ENCODE measurements around the gene TFEB. TPM values are rescaled to one million over a fixed set of nuclear protein-coding genes. Genes with fewer than 3 reads are reported as not detected.
"Not testable (repeated sequence)": the region's sequence is repeated elsewhere in the genome, so short reads cannot be mapped to it uniquely, and the experiment has no call there.

TFEB gene
- total RNA-seq, 1 donor from 2014 or later, result 39.5 TPM

DNA sequence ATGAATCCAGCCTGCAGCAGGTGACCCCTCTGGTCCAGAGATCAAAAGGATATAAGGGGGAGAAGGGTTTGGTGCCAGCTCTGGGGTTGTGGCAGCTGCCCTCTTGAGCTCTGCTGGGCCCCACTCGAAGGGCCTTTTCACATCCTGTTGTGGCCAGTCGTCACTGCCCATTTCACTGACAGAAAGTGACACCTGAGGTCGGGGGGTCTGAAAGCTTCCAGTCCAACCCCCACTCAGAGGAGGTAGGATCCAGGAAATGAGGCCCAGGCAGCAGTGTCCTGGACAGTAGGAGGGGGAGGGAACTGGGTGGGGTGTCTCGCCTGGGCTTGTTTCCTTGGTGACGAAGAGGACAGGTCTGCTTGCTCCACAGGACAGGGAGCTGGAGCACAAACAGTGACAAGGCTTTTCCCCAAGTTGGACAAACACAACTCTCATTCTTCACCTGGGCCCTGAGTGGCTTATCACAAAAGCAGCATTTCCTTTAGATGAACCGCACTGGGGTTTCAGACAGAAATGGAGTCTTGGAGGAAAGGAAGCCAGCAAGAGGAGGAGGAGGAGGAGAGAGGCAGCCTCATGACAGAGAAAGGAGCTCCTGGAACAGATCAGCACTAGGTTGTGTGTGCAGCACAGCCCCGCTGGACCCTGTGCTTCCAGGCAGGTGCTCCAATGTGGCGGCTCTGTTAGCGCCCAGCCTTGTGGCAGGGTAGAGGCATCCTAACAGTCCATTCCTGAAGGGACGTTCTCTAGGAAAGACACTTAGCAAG is 33.3 kb upstream of the TFEB start:
- no peak for ATAC-seq
- intact Hi-C loops (cut with DNase I), result no loop called here
- no peak for DNase-seq (ENCODE audit: missing footprints)

DNA sequence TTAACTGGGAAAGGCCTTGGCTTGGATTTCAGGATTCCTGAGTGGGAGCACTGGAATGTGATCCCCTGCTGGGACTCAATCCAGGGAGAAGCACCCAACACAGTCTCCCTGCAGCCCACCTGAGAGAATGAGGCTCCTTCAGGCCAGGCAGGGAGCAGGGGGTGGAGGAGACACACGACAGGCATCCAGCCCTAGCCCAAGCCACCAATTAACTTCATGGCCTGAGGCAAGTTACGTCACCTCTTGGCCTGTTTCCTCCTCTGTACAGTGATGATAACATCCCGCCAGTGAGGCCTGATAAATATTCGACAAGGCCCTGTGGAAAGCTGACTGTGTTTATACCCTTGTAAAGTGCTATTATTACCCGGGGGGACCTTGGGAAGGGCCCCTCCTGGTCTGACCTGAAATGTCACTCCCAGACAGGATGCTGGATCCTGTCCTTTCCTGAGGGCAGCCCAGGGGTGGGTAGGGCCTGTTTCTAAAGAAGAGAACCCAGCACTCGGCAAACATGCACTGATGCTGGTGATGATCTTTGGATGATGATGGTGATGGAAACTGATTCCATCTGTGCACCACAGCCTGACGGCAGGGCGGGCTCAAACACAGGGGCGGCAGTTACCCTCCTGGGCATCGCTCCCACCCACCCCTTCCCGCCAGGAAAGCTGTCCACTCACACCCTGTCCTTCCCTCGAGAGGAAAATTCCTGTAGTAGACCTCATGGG is 31.9 kb upstream of the TFEB start:
- DNase-seq (ENCODE audit: missing footprints), result no peak
- intact Hi-C loops (cut with DNase I), result no loop called here

DNA sequence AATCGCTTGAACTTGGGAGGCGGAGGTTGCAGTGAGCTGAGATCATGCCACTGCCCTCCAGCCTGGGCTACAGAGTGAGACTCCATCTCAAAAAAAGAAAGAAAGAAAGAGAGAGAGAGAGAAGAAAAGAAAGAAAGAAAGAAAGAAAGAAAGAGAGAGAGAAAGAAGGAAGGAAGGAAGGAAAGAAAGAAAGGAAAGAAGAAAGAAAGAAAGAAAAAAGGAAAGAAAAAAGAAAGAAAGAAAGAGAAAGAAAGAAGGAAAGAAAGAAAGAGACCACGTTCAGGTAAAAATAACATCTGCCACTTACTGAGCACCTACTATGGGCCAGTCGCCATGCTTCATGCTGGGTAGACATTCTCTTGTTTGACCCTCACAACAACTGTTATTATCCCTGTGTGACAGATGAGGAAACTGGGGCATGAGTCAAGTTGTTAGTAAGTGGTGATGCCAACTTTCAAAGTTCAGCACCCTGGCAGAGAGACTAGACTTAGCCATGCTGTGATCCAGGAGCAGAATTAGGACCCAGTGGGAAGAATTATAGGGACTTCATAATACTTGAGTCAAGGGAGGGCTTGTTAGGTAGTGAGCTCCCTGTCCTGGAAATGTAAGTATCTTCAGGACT is 30.7 kb upstream of the TFEB start:
- DNase-seq (ENCODE audit: missing footprints); intact Hi-C loops (cut with DNase I); ATAC-seq: not testable (repeated sequence)

More for the DNA sequence above, 31.9 kb upstream of the TFEB start:
- peak; percentile 83 for ATAC-seq

DNA sequence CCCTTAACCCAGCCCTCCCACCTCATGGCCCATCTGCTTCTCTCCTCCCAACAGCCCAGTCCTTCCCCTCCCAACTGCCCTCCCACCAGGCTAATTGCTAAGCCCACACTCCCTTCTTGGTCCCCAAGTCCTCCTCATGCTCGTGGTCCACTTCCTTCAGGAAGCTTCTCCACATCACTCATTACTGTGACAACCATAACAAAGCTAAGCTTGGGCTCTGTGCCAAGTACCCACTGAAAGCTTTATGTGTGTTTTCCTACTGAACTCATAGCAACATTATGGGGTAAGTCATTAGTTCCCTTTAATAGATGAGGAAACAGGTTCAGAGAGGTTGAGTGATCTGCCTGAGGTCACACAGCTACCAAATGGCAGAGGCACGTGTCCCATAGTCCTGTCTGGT is 28.1 kb upstream of the TFEB start:
- intact Hi-C loops (cut with DNase I), result no loop called here

DNA sequence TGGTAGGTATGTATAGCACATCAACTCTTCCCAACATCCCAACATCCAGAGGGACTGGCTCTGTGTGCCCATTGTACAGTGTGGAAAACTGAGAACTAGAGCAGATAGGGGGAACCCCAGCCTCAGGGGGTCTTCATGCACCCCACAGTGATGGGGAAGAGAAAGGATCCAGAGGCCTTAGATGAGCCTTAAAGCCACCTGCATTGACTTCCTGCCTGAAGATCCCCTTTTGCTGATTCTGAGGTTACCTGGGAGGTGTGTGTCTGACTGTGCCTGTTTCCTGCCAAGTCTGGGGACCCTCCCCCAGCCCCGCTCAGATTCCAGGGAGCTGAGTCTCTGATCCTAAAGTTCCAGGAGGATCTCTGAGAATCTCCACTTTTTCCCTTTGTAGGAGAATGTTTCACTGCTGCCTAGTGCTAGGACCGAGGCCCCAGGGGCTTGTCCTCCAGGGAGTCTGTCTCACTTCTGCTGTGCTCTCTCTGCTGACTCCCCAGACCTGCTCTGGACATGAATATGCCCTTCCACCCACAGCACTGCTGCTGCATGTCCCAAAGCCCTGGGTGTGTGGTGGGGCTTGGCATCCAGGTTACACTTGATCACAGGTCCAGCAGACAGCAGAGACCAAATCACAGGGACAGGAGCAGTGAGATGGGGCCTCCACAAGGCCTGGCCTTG is 24.6 kb upstream of the TFEB start:
- ATAC-seq (peak; percentile 24), DNase-seq (ENCODE audit: missing footprints) (no peak)
- intact Hi-C loops (cut with DNase I), result no loop called here

More for the DNA sequence above, 28.1 kb upstream of the TFEB start:
- ATAC-seq (no peak), DNase-seq (ENCODE audit: missing footprints) (no peak)

DNA sequence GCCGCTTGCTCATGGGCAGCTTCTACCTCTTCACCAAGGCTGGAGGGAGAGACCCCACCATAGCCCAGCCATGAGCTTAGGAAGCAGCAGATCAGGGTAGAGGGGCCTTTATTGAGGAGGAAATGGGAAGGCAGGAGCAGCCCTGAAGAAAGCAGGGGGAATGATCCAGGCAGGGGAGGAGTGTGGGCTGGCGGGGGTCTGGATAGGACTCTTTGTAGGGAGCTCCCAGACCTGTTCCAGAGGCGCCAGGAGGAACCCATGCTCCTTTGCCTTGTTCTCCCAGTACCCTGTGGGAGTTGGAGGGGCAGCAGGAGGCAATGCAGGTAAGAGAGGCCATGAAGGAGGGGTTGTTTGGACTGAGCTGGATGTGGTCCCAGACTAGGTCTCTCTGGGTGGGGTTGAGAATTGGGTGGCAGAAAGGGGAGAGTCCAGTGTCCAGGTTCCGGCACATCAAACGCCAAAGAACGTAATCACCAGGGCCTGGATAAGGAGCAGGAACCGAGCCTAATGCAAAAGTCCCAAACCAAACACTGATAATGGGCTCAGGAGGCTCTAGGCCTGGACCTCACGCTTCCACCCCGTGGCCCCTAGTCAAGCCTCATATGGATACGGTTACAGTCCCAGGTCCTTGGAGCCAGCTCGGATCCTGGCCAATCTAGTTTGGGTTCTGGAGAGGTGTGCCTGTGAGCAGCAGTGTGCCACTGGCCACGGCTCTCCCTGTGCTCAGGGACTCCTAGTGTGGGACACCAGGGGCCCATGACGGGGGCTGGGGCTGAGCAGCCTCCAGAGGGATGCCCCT is 23.9 kb upstream of the TFEB start:
- DNase-seq (ENCODE audit: missing footprints) (no peak), ATAC-seq (no peak)
- intact Hi-C loops (cut with DNase I), result no loop called here

DNA sequence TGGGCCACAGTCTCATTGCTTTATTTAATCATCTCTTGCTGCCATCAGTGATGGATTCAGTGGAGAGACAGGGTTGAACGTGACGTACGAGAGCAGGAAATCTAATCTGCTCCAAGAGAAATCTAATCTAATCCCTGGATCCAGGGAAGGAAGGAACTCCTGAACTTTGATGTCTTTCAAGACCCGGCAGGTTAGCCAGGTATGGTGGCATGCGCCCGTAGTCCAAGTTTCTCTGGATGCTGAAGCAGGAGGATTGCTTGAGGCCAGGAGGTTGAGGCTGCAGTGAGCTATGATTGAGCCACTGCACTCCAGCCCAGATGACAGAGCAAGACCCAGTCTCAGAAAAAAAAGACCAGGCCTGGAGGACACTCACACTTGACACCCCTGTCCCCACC is 23.2 kb upstream of the TFEB start:
- intact Hi-C loops (cut with DNase I), result no loop called here
- ATAC-seq (no peak), DNase-seq (ENCODE audit: missing footprints) (no peak)

DNA sequence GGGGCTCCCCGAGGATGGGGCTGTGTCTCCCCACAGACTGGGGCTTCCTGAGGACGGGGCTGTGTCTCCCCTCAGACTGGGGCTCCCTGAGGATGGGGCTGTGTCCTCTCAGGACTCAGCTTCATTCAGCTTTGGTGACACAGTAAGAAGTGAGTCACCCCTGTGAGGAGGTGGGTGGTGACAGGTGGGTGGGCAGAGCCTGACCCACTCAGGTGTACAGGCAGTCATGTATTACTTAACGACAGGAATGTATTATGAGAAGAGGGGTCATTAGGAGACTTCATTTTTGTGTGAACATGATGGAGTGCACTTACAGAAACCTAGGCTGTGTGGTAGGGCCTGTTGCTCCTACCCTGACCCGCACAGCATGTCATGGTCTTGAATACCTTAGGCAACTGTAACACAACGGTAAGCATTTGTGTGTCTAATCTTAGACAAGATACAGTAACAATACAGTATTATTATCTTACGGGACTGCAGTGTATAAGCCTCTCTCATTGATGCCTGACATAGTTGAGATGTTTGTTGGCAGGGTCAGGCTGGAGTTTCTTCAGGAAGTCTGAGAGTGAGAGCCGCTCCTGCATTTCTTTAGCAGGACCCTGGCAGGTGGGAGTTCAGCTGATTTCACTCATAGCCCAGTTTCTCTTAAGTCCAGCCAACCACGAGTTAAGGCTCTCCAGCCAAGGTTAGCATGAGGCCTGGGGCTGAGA is 22.7 kb upstream of the TFEB start:
- ATAC-seq (no peak), DNase-seq (ENCODE audit: missing footprints) (no peak)
- intact Hi-C loops (cut with DNase I), result no loop called here

DNA sequence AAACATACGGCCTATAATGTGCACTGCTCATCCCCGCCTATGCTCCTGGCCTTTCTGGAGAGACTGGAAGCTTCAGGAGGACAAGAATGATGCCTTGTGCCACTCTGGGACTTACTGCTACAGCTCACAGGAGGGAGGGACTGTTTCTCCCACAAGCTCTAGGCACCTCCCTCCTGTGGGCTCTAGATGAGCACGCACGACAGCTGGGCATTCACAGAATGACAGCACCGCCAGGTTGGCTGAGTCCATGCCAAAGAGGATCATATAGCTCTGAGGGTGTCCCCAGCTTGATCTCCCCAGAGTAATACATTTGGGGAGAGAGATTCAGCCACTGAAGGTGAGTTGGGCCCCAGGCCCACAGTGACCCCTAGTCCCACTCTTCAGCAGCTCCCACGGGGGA is 21.9 kb upstream of the TFEB start:
- DNase-seq (ENCODE audit: missing footprints) (no peak), ATAC-seq (peak; percentile 16)
- intact Hi-C loops (cut with DNase I), result no loop called here

DNA sequence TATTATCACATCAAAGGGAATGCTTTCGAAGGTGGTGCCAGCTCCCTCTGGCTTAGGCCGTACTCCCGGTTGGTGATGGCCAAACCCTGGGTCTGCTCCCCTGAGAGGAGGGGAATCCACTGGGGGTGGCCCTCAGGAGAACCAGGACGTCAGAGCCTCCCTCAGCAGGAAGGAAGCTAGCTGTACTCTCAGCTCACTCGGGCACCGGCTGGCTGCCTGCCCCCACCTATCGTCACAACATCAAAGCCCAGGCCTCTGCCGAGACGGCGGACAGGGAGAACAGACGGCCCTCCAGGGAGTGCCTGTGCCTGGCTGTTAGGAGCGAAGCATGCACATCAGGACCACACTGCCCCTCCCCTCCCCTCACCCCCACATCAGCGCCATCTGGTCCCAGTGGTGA is 20.9 kb upstream of the TFEB start:
- no peak for ATAC-seq
- DNase-seq (ENCODE audit: missing footprints), result no peak
- intact Hi-C loops (cut with DNase I), result no loop called here

DNA sequence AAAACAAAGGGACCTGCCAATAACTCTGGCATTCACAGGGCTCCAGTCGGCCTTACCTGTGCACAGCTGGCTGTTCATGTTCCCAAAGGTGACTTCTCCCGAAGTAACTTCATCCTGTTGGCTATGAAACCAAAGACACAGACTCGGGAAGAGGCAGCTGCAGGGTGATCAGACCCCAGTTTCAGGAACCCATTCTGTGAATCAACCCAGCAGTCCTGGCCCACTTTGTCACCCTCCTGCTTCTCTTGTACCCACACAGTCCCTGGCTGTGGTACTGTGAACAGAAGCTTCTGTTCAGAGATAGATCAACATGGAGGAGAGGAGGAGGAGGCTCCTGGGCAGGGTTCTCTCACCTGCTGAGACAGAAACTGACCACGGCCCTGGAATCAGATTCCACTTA is 20.5 kb upstream of the TFEB start:
- ATAC-seq, result no peak

DNA sequence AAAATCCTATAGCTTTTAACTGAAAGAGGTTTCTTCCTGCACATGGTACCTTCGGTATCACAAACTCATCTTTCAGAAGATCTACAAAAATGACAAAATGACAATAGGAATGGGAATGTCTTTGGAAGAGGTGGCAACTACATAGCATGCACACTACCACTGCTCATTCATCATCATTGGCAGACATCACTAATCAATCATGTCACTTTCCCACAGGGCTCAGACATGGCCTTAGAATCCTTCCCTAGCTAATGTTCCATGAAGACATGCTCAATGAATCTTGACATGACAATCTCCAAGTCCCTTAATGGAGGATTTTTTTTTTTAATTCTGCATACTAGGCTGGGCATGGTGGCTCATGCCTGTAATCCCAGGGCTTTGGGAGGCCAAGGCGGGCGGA is 15.0 kb upstream of the TFEB start:
- ATAC-seq (no peak), DNase-seq (ENCODE audit: missing footprints) (no peak)
- intact Hi-C loops (cut with DNase I), result no loop called here

More for the DNA sequence above, 20.5 kb upstream of the TFEB start:
- intact Hi-C loops (cut with DNase I), result no loop called here
- no peak for DNase-seq (ENCODE audit: missing footprints)

DNA sequence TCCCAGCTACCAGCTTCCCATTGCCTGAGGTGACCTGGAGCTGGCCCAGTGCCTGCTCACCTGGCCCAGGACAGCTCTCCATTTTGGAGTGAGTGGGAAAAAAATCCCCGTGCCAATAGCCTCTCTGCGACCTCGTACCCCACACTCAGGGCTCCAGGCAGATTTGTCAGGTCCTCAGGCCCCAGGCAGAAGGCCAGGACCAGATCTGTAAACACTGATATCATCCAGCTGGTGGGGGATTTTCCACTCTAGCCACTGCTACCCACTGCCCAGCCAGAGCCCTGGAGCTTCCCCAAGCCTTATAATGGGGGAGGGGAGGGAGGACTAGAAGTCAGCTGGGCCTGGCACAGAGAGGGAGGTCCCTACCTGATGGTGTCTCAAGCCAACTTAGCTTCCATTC is 13.1 kb upstream of the TFEB start:
- no peak for ATAC-seq
- intact Hi-C loops (cut with DNase I), result no loop called here
- no peak for DNase-seq (ENCODE audit: missing footprints)

DNA sequence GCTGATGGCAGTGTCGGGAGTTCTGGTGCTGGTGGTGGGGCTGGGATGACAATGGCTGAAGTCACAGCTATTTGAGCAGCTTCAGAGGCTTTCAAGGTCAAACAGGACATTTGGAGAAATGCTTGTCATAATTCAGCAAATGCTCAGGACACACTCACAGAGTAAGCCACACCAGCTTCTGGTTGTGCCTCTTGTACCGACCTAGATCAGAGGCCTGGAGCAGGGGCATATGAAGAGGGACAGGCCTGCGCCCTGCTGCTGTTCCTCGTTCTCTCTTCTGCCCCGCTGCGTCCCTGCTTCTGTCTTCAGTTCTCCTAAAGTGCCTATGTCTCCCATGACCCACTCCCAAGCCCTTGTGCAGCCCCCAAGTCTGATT is 12.7 kb upstream of the TFEB start:
- no peak for ATAC-seq
- no peak for DNase-seq (ENCODE audit: missing footprints)
- intact Hi-C loops (cut with DNase I), result no loop called here

DNA sequence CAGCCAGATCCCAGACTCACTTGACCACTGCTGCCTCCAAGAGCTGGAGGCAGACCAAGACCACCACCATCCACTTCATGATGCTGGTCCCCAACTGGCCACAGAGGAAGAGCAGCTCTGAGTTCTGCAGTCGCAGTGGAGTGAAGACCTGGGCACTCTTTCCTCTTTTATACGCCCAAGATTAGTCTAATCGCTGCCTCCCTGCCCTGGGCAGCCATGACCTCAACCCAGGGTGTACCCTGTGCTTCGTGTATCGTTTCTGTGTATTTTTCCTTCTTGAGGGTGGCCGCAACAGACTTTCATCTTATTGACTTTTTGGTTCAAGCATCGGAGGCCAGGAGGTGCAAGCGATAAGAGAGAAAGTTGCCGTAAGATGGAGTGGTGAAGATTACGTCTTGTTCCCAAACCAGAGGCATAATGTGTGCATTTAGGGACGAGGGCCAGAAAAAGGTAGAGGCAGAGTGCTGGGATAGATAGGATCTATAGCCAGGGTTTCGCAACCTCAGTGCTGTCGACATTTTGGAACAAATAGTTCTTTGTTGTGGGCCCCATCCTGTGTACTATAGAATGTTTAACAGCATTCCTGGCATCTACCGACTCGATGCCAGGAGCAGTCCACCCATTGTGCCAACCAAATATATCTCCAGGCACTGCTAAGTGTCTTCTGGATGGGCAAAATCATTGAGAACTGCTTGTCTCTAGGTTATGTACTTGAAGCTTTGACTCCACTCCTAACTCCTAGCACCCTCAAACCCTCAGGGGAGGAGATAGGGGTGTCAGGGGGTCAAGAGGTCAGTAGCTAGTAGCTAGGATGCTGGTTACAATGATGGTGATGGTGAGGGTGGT is 12.1 kb upstream of the TFEB start, which contains the start of gene PGC:
Gene PGC (minus strand): TSS at position 142 of the 846 bp plus-strand sequence. CDS start 63 bp downstream, at position 79.
- DNase-seq (ENCODE audit: missing footprints) (no peak), ATAC-seq (no peak)
- intact Hi-C loops (cut with DNase I), result no loop called here

DNA sequence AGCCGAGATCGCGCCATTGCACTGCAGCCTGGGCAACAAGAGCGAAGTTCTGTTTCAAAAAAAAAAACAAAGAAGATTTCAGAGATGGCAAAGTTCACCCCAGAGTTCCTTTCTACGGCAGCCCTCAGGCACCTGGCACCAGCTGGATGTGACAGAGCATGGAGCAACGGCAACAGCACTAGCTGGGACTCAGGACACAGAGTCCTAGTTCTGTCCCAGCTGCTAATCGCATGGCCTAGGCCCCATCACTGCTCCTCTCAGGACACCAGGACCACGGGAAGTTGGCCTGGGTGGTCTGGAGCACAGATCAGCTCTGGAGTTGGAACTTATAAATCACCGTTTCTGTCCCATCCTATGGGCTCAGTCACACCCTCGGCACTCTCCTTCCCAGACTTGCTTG is 10.7 kb upstream of the TFEB start:
- ATAC-seq (no peak), DNase-seq (ENCODE audit: missing footprints) (no peak)
- intact Hi-C loops (cut with DNase I), result no loop called here

DNA sequence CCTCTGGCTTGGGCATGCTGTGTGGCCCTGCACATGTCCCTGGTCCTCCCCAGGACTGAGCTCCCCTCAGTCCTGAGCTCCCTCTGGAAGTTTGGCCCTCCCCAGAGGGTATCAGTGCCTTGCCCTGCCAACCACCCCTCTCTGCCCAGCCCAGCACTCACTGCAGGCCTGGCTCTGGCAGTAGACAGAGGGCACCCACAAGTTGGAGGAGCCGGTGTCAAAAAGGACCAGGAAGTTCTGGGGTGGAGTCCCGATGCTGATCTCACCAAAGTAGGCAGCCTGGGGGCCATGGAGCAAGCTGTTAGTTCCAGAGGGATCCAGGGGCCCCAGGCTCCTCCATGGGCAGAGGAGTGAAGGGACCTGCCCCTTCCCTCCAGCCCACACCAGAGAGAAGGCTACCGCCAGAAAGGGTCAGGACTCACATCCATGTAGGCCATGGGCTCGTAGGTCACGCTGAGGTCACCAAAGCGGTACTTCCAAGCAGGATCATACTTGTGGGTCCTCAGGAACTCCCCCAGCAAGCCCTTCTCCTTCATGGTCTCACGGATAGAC is 8.9 kb upstream of the TFEB start:
- no peak for DNase-seq (ENCODE audit: missing footprints)
- no peak for ATAC-seq
- intact Hi-C loops (cut with DNase I), result no loop called here

All from Right ventricle myocardium inferior (tissue), 1 donor.